OCI-LY3 (cell line): ENCODE data around the gene KCNMA1.

Source experiments
- H2AFZ ChIP-seq: fragments of 200-600, 300-600 bp; shearing (Covaris generic); 2 replicates; pipeline ENCODE4 v1.6.0; 2014; ENCODE audit warnings: antibody characterized with exemption, low read depth, low read length
- H3K27ac ChIP-seq: fragments of 200-600, 300-600 bp; sonication (generic); 2 replicates; pipeline ENCODE4 v1.5.1; 2014; ENCODE audit warnings: mild to moderate bottlenecking, low read length, moderate library complexity, mixed read lengths
- H3K27me3 ChIP-seq: fragments of 200-600, 300-600 bp; sonication (generic); 2 replicates; pipeline ENCODE4 v1.6.1; 2014; ENCODE audit warnings: low read depth, low read length, mixed read lengths
- H3K36me3 ChIP-seq: fragments of 200-600, 300-600 bp; sonication (generic); replicated peaks from 2 replicates; pipeline ENCODE3; 2014; ENCODE audit warnings: low read depth, low read length, mixed read lengths
- H3K4me1 ChIP-seq: fragments of 300-600, 200-600 bp; sonication (generic); 2 replicates; pipeline ENCODE4 v1.6.1; 2014; ENCODE audit warnings: low read length, mixed read lengths
- H3K4me2 ChIP-seq: fragments of 200-600, 300-600 bp; sonication (generic); 2 replicates; pipeline ENCODE4 v1.6.1; 2014; ENCODE audit warnings: low read length, mixed read lengths
- H3K4me3 ChIP-seq: fragments of 300-600, 200-600 bp; sonication (generic); 2 replicates; pipeline ENCODE4 v1.5.1; 2014; ENCODE audit warnings: antibody characterized with exemption, mild to moderate bottlenecking, low read length, moderate library complexity
- H3K79me2 ChIP-seq: fragments of 300-600, 200-600 bp; shearing (Covaris generic); 2 replicates; pipeline ENCODE4 v1.6.1; 2014; ENCODE audit warnings: mild to moderate bottlenecking, low read length, mixed read lengths
- H3K9ac ChIP-seq: fragments of 300-600, 200-600 bp; shearing (Covaris generic); 2 replicates; pipeline ENCODE4 v1.6.0; 2014; ENCODE audit warnings: mild to moderate bottlenecking, low read length, moderate library complexity
- H3K9me3 ChIP-seq: fragments of 200-600, 300-600 bp; shearing (Covaris generic); 2 replicates; pipeline ENCODE4 v1.6.1; 2014; ENCODE audit warnings: low read length, mixed read lengths; ENCODE audit not compliant: insufficient read depth
- H4K20me1 ChIP-seq: fragments of 200-600, 300-600 bp; sonication (generic); 2 replicates; pipeline ENCODE4 v1.6.1; 2016; ENCODE audit warnings: low read length, mixed read lengths; ENCODE audit not compliant: insufficient read depth
- EZH2phosphoT487 ChIP-seq: fragments of 200-600 bp; shearing (Covaris generic); IDR thresholded peaks from 2 replicates; pipeline ENCODE4 v1.6.1; 2018; ENCODE audit warnings: antibody characterized with exemption, mixed run types, low read depth
- TF ChIP-seq, protein P1 (sequence below): fragments of 200-600, 300-600 bp; sonication (generic); IDR thresholded peaks from 2 replicates; pipeline ENCODE4 v1.5.1; 2014; ENCODE audit warnings: antibody characterized with exemption, low read length, low read depth

The KCNMA1 gene

DNA sequence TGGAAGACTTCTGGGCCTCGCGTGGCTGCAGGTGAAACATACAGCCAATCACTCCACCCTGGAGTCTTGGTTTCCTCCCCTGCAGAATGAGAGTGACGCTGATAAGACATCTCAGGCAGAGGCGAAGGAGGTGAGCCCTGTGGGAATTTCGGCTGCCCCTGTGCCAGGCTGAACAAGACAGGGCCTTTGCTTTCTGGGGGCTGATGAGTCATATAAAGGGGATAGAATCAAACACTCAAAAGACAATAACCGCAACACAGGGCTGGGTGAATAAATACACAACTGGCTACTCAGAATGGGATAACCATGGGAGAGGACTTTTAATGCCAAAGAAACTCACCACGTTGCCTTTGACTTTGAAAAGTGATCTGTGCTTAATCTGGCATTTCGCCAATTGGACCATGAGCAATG, 143.8 kb downstream of the KCNMA1 start:
- Histone ChIP-seq H3K36me3 (peaks cover 5% of the 10 kb centered on the region), H2AFZ (no peak overlapping the region), H3K9ac (no peak overlapping the region), H3K4me1 (no peaks in the 10 kb centered on the region), H4K20me1 (peaks cover 65% of the 10 kb centered on the region), H3K9me3 (no peaks in the 10 kb centered on the region), H3K4me2 (no peak overlapping the region), H3K27me3 (no peaks in the 10 kb centered on the region), H3K4me3 (no peak overlapping the region), H3K79me2 (no peaks in the 10 kb centered on the region), H3K27ac (no peak overlapping the region)
- no peak for TF ChIP-seq EZH2phosphoT487
- TF ChIP-seq, protein P1, sequence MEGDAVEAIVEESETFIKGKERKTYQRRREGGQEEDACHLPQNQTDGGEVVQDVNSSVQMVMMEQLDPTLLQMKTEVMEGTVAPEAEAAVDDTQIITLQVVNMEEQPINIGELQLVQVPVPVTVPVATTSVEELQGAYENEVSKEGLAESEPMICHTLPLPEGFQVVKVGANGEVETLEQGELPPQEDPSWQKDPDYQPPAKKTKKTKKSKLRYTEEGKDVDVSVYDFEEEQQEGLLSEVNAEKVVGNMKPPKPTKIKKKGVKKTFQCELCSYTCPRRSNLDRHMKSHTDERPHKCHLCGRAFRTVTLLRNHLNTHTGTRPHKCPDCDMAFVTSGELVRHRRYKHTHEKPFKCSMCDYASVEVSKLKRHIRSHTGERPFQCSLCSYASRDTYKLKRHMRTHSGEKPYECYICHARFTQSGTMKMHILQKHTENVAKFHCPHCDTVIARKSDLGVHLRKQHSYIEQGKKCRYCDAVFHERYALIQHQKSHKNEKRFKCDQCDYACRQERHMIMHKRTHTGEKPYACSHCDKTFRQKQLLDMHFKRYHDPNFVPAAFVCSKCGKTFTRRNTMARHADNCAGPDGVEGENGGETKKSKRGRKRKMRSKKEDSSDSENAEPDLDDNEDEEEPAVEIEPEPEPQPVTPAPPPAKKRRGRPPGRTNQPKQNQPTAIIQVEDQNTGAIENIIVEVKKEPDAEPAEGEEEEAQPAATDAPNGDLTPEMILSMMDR, result no peak

DNA sequence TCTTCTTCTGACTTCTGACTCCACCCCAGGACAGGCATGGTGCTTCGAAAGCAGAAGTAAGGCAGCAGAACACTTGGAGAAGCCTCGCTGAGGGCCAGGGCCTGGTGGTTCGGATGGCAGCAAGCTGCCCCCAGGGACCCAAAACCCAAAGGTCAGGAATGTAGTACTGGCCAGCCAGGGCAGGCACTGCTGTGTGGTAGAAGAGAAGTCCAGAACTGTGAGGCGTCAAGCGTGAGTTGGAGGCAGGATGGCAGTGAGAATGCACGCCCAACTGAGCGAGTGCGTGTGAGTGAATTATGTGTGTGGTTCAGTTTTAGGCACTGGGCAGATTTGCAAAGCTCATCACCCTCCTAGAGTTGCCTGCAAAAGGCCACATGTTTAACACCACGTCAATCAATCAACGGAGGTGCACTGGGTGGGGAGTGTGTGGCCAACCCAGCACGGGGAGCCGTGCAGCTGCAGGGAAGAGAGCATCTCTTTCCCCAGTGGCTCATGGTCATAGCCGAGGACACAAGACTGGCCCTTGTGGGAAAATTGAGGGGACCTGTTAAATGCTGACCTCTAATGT, 144.3 kb downstream of the KCNMA1 start:
- Histone ChIP-seq H3K4me1 (no peaks in the 10 kb centered on the region), H3K36me3 (peaks cover 5% of the 10 kb centered on the region), H2AFZ (no peak overlapping the region), H3K79me2 (no peaks in the 10 kb centered on the region), H3K27ac (no peak overlapping the region), H3K27me3 (no peaks in the 10 kb centered on the region), H3K9ac (no peak overlapping the region), H3K4me3 (no peak overlapping the region), H3K4me2 (no peak overlapping the region), H4K20me1 (peaks cover 60% of the 10 kb centered on the region), H3K9me3 (no peaks in the 10 kb centered on the region)
- TF ChIP-seq EZH2phosphoT487, result no peak
- TF ChIP-seq, protein P1, result no peak

GRCh38 chr10:77492368-77492994, 145.1 kb downstream of the KCNMA1 start:
- peaks cover 58% of the 10 kb centered on the region for H4K20me1 ChIP-seq
- H3K4me1 ChIP-seq, result no peaks in the 10 kb centered on the region
- TF ChIP-seq EZH2phosphoT487, result no peak
- TF ChIP-seq, protein P1, result no peak
- no peaks in the 10 kb centered on the region for H3K27me3 ChIP-seq
- H3K4me3 ChIP-seq, result no peak overlapping the region
- H3K36me3 ChIP-seq, result peaks cover 5% of the 10 kb centered on the region
- H2AFZ ChIP-seq, result no peak overlapping the region
- H3K27ac ChIP-seq, result no peak overlapping the region
- H3K79me2 ChIP-seq, result no peaks in the 10 kb centered on the region
- no peaks in the 10 kb centered on the region for H3K9me3 ChIP-seq
- H3K9ac ChIP-seq, result no peak overlapping the region
- H3K4me2 ChIP-seq, result no peak overlapping the region

GRCh38 chr10:77490534-77491314, 146.9 kb downstream of the KCNMA1 start:
- no peaks in the 10 kb centered on the region for H3K4me1 ChIP-seq
- no peak overlapping the region for H3K9ac ChIP-seq
- no peaks in the 10 kb centered on the region; the same call in 1 of the 2 replicates for H3K79me2 ChIP-seq
- no peak overlapping the region for H2AFZ ChIP-seq
- H3K27ac ChIP-seq, result no peak overlapping the region
- peaks cover 61% of the 10 kb centered on the region for H4K20me1 ChIP-seq
- H3K9me3 ChIP-seq, result no peaks in the 10 kb centered on the region
- TF ChIP-seq EZH2phosphoT487, result no peak
- TF ChIP-seq, protein P1, result no peak
- no peak overlapping the region for H3K4me2 ChIP-seq
- no peak overlapping the region for H3K4me3 ChIP-seq
- H3K36me3 ChIP-seq, result peaks cover 5% of the 10 kb centered on the region
- no peaks in the 10 kb centered on the region for H3K27me3 ChIP-seq
